ENCODE measurements around the gene LACTB. TPM values are rescaled to one million over a fixed set of nuclear protein-coding genes. Genes with fewer than 3 reads are reported as not detected.
A peak's percentile ranks its signal among the peaks of the same experiment; 100 is the strongest.

Gene LACTB
- total and polyA plus RNA-seq, 4 donors: 13.2 to 25.3 (median 19.1) TPM

- Histone ChIP-seq H3K27ac (ENCODE audit: low read depth in 1 of 2, low read length in 2 of 2) (no peak overlapping the region), H3K9me3 (ENCODE audit: control insufficient read depth in 4 of 4, low read length in 3 of 4) (no peaks in the 10 kb centered on the region), H3K27me3 (ENCODE audit: control insufficient read depth in 4 of 4, insufficient read depth in 4 of 4, low read length in 3 of 4) (no peaks in the 10 kb centered on the region), H3K9ac (ENCODE audit: low read depth in 1 of 2, low read length in 2 of 2) (peak overlapping the region in 1 of 2 donors; percentile 15), H3K4me3 (ENCODE audit: low read depth in 1 of 3, low read length in 3 of 3) (peak overlapping the region; percentile 47 to 88 (median 73)), H3K4me1 (ENCODE audit: control insufficient read depth in 4 of 4, insufficient read depth in 4 of 4, low read length in 3 of 4) (peaks cover 0 to 18% (median 12%) of the 10 kb centered on the region in 4 donors), H3K36me3 (ENCODE audit: control insufficient read depth in 4 of 4, insufficient read depth in 3 of 4, low read depth in 1 of 4, low read length in 3 of 4) (no peaks in the 10 kb centered on the region)
- DNase-seq (ENCODE audit: low spot score): no peak
- TF ChIP-seq ATF3 (IDR thresholded peaks at IDR 0.05) (no peak), GABPA (IDR thresholded peaks at IDR 0.05 in 1 of 2, conservative IDR thresholded peaks at IDR 0.05 in 1 of 2) (no peak), TAF1 (conservative IDR thresholded peaks at IDR 0.05) (no peak), FOXA1 (IDR thresholded peaks at IDR 0.05) (no peak), RXRA (IDR thresholded peaks at IDR 0.05) (no peak), REST (IDR thresholded peaks at IDR 0.05) (no peak), YY1 (IDR thresholded peaks at IDR 0.05) (no peak), RAD21 (IDR thresholded peaks at IDR 0.05) (no peak), CTCF (IDR thresholded peaks at IDR 0.05; ENCODE audit: low read depth, low read length, missing input control) (no peak), EGR1 (IDR thresholded peaks at IDR 0.05; ENCODE audit: low read depth in 2 of 2) (no peak), ZBTB33 (IDR thresholded peaks at IDR 0.05) (no peak), MAX (IDR thresholded peaks at IDR 0.05) (no peak), JUND (IDR thresholded peaks at IDR 0.05) (no peak), HNF4A (conservative IDR thresholded peaks at IDR 0.05) (no peak)
- 44% methylated on average over 10 of the region's 10 CpGs for WGBS
These were observed 66.7 kb downstream of the LACTB start for GRCh38 chr15:63188247-63188925.
